ENCODE data around the gene ANKRD13A. TPM values are rescaled to one million over a fixed set of nuclear protein-coding genes. Genes with fewer than 3 reads are reported as not detected.

Gene ANKRD13A
- total and polyA plus RNA-seq, 2 donors (not counting 1 experiment from before 2014, with no cell fraction given), result 150 to 185 TPM

- ChIA-PET POLR2A (no interaction called here), CTCF (interaction anchor here (0.7 to 1.4 kb wide), 3 partner anchors 21 to 70 kb away, joined by 3 to 4 read pairs (median 3); no protein-coding TSS in a partner anchor)
- DNase-seq, result peak; percentile 75
- Mint-ChIP-seq H3K4me3 (peak overlapping the region; percentile 81), H3K9me3 (ENCODE audit: insufficient read depth) (no peaks in the 10 kb centered on the region), H3K27me3 (no peaks in the 10 kb centered on the region), H3K27ac (peak overlapping the region; percentile 93), H3K4me1 (peaks cover 45% of the 10 kb centered on the region)
- TF ChIP-seq EZH2 (IDR thresholded peaks at IDR 0.05; ENCODE audit: borderline replicate concordance, insufficient read depth, low read depth, low read length, poor library complexity, severe bottlenecking) (no peak), CTCF (IDR thresholded peaks at IDR 0.05) (peak; percentile 55)
- H3K36me3 ChIP-seq (replicated peaks in 1 of 2; ENCODE audit: control extremely low read depth in 1 of 2, control insufficient read depth in 1 of 2, extremely low read depth in 1 of 2, insufficient read depth in 2 of 2, low read length in 1 of 2), result peaks cover 17 to 54% of the 10 kb centered on the region in 2 experiments
- H3K4me2 ChIP-seq (replicated peaks; ENCODE audit: low read depth, low read length, poor library complexity, severe bottlenecking), result peak overlapping the region; percentile 55
- no peaks in the 10 kb centered on the region for H4K20me1 ChIP-seq (ENCODE audit: control insufficient read depth, insufficient read depth, low read length, poor library complexity, severe bottlenecking)
- H3K27ac ChIP-seq (ENCODE audit: low read length in 2 of 2), result peak overlapping the region; percentile 64 to 68
- ATAC-seq (ENCODE audit: low read depth), result no peak
- H3K9ac ChIP-seq (ENCODE audit: low read length), result no peak overlapping the region
- WGBS (ENCODE audit: insufficient coverage), result no CpG with 5 or more reads among the region's 2 CpGs
- peaks cover 89% of the 10 kb centered on the region for H3K79me2 ChIP-seq (ENCODE audit: control insufficient read depth, insufficient read depth, low read length)
- no peaks in the 10 kb centered on the region for H3K9me3 ChIP-seq (ENCODE audit: control extremely low read depth in 1 of 3, control insufficient read depth in 2 of 3, insufficient read depth in 1 of 3, low read length in 2 of 3)
- no peaks in the 10 kb centered on the region for H3K27me3 ChIP-seq (replicated peaks in 1 of 4; ENCODE audit: control extremely low read depth in 1 of 4, control insufficient read depth in 3 of 4, insufficient read depth in 4 of 4, low read length in 3 of 4)
- H2AFZ ChIP-seq (ENCODE audit: insufficient read depth, low read depth, low read length, poor library complexity, severe bottlenecking), result peak overlapping the region; percentile 57
- H3K4me1 ChIP-seq (ENCODE audit: control insufficient read depth in 2 of 2, insufficient read depth in 2 of 2, low read length in 2 of 2), result peaks cover 44 to 52% of the 10 kb centered on the region in 2 donors
- intact Hi-C loops (cut with micrococcal nuclease), result loop anchor here (2.0 kb wide), 2 partner anchors 18 to 42 kb away; no protein-coding TSS in a partner anchor
- H3K4me3 ChIP-seq (ENCODE audit: control extremely low read depth in 1 of 5, extremely low read depth in 1 of 5, insufficient read depth in 1 of 5, low read depth in 2 of 5, low read length in 4 of 5), result peak overlapping the region in 1 of 5 experiments; percentile 10
These were observed 15.9 kb downstream of the ANKRD13A start for GRCh38 chr12:110015132-110015531.

GRCh38 chr12:110020956-110021355 lies 21.7 kb downstream of the ANKRD13A start:
- H3K36me3 ChIP-seq (replicated peaks in 1 of 2; ENCODE audit: control extremely low read depth in 1 of 2, control insufficient read depth in 1 of 2, extremely low read depth in 1 of 2, insufficient read depth in 2 of 2, low read length in 1 of 2), result peaks cover 31 to 87% of the 10 kb centered on the region in 2 experiments
- CTCF ChIA-PET, result interaction anchor here (1.2 kb wide), 1 partner anchor 16 kb away, joined by 3 read pairs; no protein-coding TSS in a partner anchor
- WGBS (ENCODE audit: insufficient coverage), result 100% methylated on average over 3 of the region's 4 CpGs

More at GRCh38 chr12:110020956-110021355, 21.7 kb downstream of the ANKRD13A start:
- H3K4me1 ChIP-seq (ENCODE audit: control insufficient read depth in 2 of 2, insufficient read depth in 2 of 2, low read length in 2 of 2), result peaks cover under 1 to 6% of the 10 kb centered on the region in 2 donors
- Mint-ChIP-seq H3K4me3 (no peak overlapping the region), H3K9me3 (ENCODE audit: insufficient read depth) (no peaks in the 10 kb centered on the region), H3K27me3 (no peaks in the 10 kb centered on the region), H3K4me1 (peaks cover 11% of the 10 kb centered on the region), H3K27ac (no peak overlapping the region)
- H3K4me3 ChIP-seq (ENCODE audit: control extremely low read depth in 1 of 5, extremely low read depth in 1 of 5, insufficient read depth in 1 of 5, low read depth in 2 of 5, low read length in 4 of 5), result no peak overlapping the region
- H3K79me2 ChIP-seq (ENCODE audit: control insufficient read depth, insufficient read depth, low read length), result peaks cover 89% of the 10 kb centered on the region
- no peak overlapping the region for H3K4me2 ChIP-seq (replicated peaks; ENCODE audit: low read depth, low read length, poor library complexity, severe bottlenecking)
- H2AFZ ChIP-seq (ENCODE audit: insufficient read depth, low read depth, low read length, poor library complexity, severe bottlenecking), result no peak overlapping the region
- ATAC-seq (ENCODE audit: low read depth) (no peak), DNase-seq (no peak)
- intact Hi-C loops (cut with micrococcal nuclease), result no loop called here
- no peaks in the 10 kb centered on the region for H3K27me3 ChIP-seq (replicated peaks in 1 of 4; ENCODE audit: control extremely low read depth in 1 of 4, control insufficient read depth in 3 of 4, insufficient read depth in 4 of 4, low read length in 3 of 4)
- TF ChIP-seq CTCF (IDR thresholded peaks at IDR 0.05), result no peak
- TF ChIP-seq EZH2 (IDR thresholded peaks at IDR 0.05; ENCODE audit: borderline replicate concordance, insufficient read depth, low read depth, low read length, poor library complexity, severe bottlenecking), result no peak
- H3K27ac ChIP-seq (ENCODE audit: low read length in 2 of 2), result no peak overlapping the region
- H4K20me1 ChIP-seq (ENCODE audit: control insufficient read depth, insufficient read depth, low read length, poor library complexity, severe bottlenecking), result peaks cover 14% of the 10 kb centered on the region
- H3K9me3 ChIP-seq (ENCODE audit: control extremely low read depth in 1 of 3, control insufficient read depth in 2 of 3, insufficient read depth in 1 of 3, low read length in 2 of 3), result no peaks in the 10 kb centered on the region
- H3K9ac ChIP-seq (ENCODE audit: low read length), result no peak overlapping the region
- POLR2A ChIA-PET, result interaction anchor here (0.7 kb wide), 1 partner anchor 29 kb away, joined by 6 read pairs; no protein-coding TSS in a partner anchor
